H1 (cell line): ENCODE data around the gene RNASEH2A. TPM values are rescaled to one million over a fixed set of nuclear protein-coding genes. Genes with fewer than 3 reads are reported as not detected.
A peak's percentile ranks its signal among the peaks of the same experiment; 100 is the strongest.

Source experiments
- BCL11A ChIP-seq, 2 experiments: IDR thresholded peaks; one replicate each; pipeline ENCODE4 v1.6.1; 2011; ENCODE audit warnings: low read depth in 2 of 2, low read length in 2 of 2, mild to moderate bottlenecking in 2 of 2
- CHD1 ChIP-seq: IDR thresholded peaks from 2 replicates; pipeline ENCODE4 v1.6.1; 2012; ENCODE audit warnings: low read depth, low read length, improper control_type of control experiment
- NRF1 ChIP-seq: IDR thresholded peaks from 2 replicates; pipeline ENCODE4 v1.6.1; 2011; ENCODE audit warnings: mild to moderate bottlenecking, low read depth, low read length, improper control_type of control experiment
- POLR2A ChIP-seq, 2 experiments: IDR thresholded peaks; 1 replicate in 1 of 2; 2 replicates in 1 of 2; pipeline ENCODE4 v1.6.1; 2011; ENCODE audit warnings: low read depth in 2 of 2, low read length in 2 of 2, mild to moderate bottlenecking in 2 of 2; ENCODE audit errors: control extremely low read depth in 1 of 2
- SAP30 ChIP-seq: fragments of 300-600 bp; sonication (generic); IDR thresholded peaks from 2 replicates; pipeline ENCODE4 v1.7.1; 2012; ENCODE audit warnings: low read length, moderate library complexity, mild to moderate bottlenecking, inconsistent platforms; ENCODE audit not compliant: insufficient read depth, insufficient replicate concordance
- TAF7 ChIP-seq: optimal IDR thresholded peaks from 2 replicates; pipeline ENCODE3; 2011; ENCODE audit warnings: low read depth, mild to moderate bottlenecking, inconsistent platforms, low read length, moderate library complexity, borderline replicate concordance
- polyA plus RNA-seq, 7 experiments: library from polyadenylated mRNA; depleted of rRNA in 3 of 7; stranded (reverse) in 5 of 7; unstranded in 2 of 7; fragments of >200 nt in 5 of 7; fragments of 200-250 nt in 2 of 7; gene quantifications; 1 replicate in 5 of 7; 2 replicates in 1 of 7; 4 replicates in 1 of 7; pipeline versions ENCODE4 v1.2.1 to v1.2.3, GENCODE V29; 2011 to 2013; ENCODE audit warnings: missing spikeins in 2 of 7, mixed read lengths in 2 of 7
- total RNA-seq: library from RNA; stranded (reverse); fragmentation: NEBNext Ultra II Directional; extraction: Animal tissue kit (Norgen Biotek cat#: 25700); gene quantifications from 2 replicates; pipeline ENCODE4 v1.2.1, GENCODE V29; 2021
- TF ChIP-seq, protein P1 (sequence below): fragments of 300-600 bp; sonication (generic); IDR thresholded peaks from 2 replicates; pipeline ENCODE4 v1.7.1; 2012; ENCODE audit warnings: low read length, moderate library complexity, mild to moderate bottlenecking, inconsistent platforms; ENCODE audit not compliant: insufficient replicate concordance
- TF ChIP-seq, protein P2 (sequence below): IDR thresholded peaks from 2 replicates; pipeline ENCODE4 v1.6.1; 2011; ENCODE audit warnings: low read length, improper control_type of control experiment

Gene RNASEH2A
- total and polyA plus RNA-seq, 2 of the 8 experiments (the other 6 are each of a cell fraction or from before 2014, with no cell fraction given): 67.5 to 120 TPM

DNA sequence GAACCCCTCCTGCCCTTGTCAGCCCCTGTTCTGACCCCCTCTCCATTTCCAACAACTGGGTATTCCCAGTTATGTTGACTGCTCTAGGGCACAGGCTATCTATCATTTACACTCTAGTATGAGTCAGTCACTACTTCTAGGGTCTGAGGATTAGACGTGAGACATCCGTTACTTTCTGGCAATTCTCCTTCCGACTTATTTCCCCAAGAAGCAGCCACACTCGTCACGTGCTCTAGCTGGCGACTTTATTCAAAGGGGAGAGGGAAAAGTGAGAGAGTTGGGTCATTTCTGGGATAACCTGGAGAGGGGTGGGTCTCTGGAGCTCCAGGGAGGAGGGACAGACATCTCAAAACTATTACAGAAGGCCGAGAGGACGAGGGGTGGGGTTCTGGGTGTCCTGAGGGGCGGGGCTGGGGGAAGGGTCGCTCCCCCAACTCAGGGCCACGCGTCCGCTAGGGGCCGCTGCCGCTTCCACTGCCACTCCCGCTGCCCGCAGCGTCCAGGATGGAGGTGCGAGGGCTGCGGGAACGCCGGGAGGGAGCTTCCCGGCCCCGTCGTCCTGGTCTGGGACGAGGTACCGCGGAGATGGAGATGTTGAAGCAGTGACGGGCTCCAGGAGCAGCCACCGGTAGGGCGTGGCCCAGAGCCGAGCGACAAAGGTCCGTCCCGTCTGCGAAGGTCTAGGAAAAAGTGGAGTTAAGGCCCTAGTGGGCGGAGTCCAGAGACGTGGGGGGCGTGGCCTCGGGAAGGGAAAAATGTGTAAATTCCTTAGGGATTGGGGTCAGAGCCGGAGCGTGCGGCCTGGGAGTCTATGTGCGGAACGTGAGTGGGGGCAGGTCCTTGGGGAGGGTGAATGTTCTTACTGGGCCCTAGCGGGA, 19.1 kb downstream of the RNASEH2A start (continued):
- TF ChIP-seq, protein P1, sequence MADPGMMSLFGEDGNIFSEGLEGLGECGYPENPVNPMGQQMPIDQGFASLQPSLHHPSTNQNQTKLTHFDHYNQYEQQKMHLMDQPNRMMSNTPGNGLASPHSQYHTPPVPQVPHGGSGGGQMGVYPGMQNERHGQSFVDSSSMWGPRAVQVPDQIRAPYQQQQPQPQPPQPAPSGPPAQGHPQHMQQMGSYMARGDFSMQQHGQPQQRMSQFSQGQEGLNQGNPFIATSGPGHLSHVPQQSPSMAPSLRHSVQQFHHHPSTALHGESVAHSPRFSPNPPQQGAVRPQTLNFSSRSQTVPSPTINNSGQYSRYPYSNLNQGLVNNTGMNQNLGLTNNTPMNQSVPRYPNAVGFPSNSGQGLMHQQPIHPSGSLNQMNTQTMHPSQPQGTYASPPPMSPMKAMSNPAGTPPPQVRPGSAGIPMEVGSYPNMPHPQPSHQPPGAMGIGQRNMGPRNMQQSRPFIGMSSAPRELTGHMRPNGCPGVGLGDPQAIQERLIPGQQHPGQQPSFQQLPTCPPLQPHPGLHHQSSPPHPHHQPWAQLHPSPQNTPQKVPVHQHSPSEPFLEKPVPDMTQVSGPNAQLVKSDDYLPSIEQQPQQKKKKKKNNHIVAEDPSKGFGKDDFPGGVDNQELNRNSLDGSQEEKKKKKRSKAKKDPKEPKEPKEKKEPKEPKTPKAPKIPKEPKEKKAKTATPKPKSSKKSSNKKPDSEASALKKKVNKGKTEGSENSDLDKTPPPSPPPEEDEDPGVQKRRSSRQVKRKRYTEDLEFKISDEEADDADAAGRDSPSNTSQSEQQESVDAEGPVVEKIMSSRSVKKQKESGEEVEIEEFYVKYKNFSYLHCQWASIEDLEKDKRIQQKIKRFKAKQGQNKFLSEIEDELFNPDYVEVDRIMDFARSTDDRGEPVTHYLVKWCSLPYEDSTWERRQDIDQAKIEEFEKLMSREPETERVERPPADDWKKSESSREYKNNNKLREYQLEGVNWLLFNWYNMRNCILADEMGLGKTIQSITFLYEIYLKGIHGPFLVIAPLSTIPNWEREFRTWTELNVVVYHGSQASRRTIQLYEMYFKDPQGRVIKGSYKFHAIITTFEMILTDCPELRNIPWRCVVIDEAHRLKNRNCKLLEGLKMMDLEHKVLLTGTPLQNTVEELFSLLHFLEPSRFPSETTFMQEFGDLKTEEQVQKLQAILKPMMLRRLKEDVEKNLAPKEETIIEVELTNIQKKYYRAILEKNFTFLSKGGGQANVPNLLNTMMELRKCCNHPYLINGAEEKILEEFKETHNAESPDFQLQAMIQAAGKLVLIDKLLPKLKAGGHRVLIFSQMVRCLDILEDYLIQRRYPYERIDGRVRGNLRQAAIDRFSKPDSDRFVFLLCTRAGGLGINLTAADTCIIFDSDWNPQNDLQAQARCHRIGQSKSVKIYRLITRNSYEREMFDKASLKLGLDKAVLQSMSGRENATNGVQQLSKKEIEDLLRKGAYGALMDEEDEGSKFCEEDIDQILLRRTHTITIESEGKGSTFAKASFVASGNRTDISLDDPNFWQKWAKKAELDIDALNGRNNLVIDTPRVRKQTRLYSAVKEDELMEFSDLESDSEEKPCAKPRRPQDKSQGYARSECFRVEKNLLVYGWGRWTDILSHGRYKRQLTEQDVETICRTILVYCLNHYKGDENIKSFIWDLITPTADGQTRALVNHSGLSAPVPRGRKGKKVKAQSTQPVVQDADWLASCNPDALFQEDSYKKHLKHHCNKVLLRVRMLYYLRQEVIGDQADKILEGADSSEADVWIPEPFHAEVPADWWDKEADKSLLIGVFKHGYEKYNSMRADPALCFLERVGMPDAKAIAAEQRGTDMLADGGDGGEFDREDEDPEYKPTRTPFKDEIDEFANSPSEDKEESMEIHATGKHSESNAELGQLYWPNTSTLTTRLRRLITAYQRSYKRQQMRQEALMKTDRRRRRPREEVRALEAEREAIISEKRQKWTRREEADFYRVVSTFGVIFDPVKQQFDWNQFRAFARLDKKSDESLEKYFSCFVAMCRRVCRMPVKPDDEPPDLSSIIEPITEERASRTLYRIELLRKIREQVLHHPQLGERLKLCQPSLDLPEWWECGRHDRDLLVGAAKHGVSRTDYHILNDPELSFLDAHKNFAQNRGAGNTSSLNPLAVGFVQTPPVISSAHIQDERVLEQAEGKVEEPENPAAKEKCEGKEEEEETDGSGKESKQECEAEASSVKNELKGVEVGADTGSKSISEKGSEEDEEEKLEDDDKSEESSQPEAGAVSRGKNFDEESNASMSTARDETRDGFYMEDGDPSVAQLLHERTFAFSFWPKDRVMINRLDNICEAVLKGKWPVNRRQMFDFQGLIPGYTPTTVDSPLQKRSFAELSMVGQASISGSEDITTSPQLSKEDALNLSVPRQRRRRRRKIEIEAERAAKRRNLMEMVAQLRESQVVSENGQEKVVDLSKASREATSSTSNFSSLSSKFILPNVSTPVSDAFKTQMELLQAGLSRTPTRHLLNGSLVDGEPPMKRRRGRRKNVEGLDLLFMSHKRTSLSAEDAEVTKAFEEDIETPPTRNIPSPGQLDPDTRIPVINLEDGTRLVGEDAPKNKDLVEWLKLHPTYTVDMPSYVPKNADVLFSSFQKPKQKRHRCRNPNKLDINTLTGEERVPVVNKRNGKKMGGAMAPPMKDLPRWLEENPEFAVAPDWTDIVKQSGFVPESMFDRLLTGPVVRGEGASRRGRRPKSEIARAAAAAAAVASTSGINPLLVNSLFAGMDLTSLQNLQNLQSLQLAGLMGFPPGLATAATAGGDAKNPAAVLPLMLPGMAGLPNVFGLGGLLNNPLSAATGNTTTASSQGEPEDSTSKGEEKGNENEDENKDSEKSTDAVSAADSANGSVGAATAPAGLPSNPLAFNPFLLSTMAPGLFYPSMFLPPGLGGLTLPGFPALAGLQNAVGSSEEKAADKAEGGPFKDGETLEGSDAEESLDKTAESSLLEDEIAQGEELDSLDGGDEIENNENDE: no peak
- TF ChIP-seq BCL11A (IDR thresholded peaks at IDR 0.05; ENCODE audit: low read depth in 2 of 2, low read length in 2 of 2): no peak
- TF ChIP-seq, protein P2, sequence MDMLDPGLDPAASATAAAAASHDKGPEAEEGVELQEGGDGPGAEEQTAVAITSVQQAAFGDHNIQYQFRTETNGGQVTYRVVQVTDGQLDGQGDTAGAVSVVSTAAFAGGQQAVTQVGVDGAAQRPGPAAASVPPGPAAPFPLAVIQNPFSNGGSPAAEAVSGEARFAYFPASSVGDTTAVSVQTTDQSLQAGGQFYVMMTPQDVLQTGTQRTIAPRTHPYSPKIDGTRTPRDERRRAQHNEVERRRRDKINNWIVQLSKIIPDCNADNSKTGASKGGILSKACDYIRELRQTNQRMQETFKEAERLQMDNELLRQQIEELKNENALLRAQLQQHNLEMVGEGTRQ: no peak
- TF ChIP-seq TAF7: no peak
- no peak for TF ChIP-seq CHD1
- no peak for TF ChIP-seq SAP30
- no peak for TF ChIP-seq NRF1
- TF ChIP-seq POLR2A (IDR thresholded peaks at IDR 0.05; ENCODE audit: control extremely low read depth in 1 of 2, low read depth in 2 of 2, low read length in 2 of 2): peak in 1 of 2 experiments; percentile 65; a peak in 1 of 3 replicates
